HepG2 (cell line): ENCODE measurements around the gene GDAP2. TPM values are rescaled to one million over a fixed set of nuclear protein-coding genes. Genes with fewer than 3 reads are reported as not detected.

Experiments
- AHDC1 ChIP-seq: sonication (generic); formaldehyde crosslinking; IDR thresholded peaks from 2 replicates; pipeline ENCODE4 v1.5.1; 2020; ENCODE audit warnings: mild to moderate bottlenecking, missing genetic modification reagents, borderline replicate concordance
- GABPA ChIP-seq, 2 experiments: IDR thresholded peaks; 2 replicates each; pipeline ENCODE4 v1.6.1; 2011 to 2016; ENCODE audit warnings: low read depth in 2 of 2, low read length in 1 of 2, missing biosample characterization in 1 of 2, missing genetic modification characterization in 1 of 2
- HNF4A ChIP-seq: sonication (generic); formaldehyde crosslinking; IDR thresholded peaks from 2 replicates; pipeline ENCODE4 v1.4.0; 2020; ENCODE audit warnings: missing genetic modification reagents
- PCBP1 ChIP-seq: fragments of 200-400 bp; formaldehyde crosslinking; IDR thresholded peaks from 2 replicates; pipeline ENCODE4 v1.6.1; 2017; ENCODE audit warnings: mild to moderate bottlenecking, low read depth, low read length, borderline replicate concordance
- POLR2A ChIP-seq, 2 experiments: IDR thresholded peaks; 2 replicates each; pipeline ENCODE4 v1.6.1; 2011; ENCODE audit warnings: low read depth in 2 of 2, low read length in 2 of 2, mild to moderate bottlenecking in 1 of 2, moderate library complexity in 1 of 2; ENCODE audit not compliant: insufficient read depth in 1 of 2
- RERE ChIP-seq: IDR thresholded peaks from 2 replicates; pipeline ENCODE4 v1.6.1; 2016; ENCODE audit warnings: low read depth, missing genetic modification reagents, missing compliant biosample characterization
- ZBTB7B ChIP-seq: sonication (generic); formaldehyde crosslinking; IDR thresholded peaks from 2 replicates; pipeline ENCODE4 v1.4.0; 2020; ENCODE audit warnings: missing genetic modification reagents
- ZFP41 ChIP-seq: sonication (generic); formaldehyde crosslinking; IDR thresholded peaks from 2 replicates; pipeline ENCODE4 v1.4.0; 2020; ENCODE audit warnings: mild to moderate bottlenecking, missing genetic modification reagents, borderline replicate concordance
- ZNF20 ChIP-seq: sonication (generic); formaldehyde crosslinking; IDR thresholded peaks from 2 replicates; pipeline ENCODE4 v1.4.0; 2020; ENCODE audit warnings: mild to moderate bottlenecking, moderate library complexity, missing genetic modification reagents
- ZNF331 ChIP-seq: sonication (generic); formaldehyde crosslinking; IDR thresholded peaks from 2 replicates; pipeline ENCODE4 v1.4.0; 2020; ENCODE audit warnings: missing genetic modification reagents
- ZNF33B ChIP-seq: sonication (generic); formaldehyde crosslinking; IDR thresholded peaks from 2 replicates; pipeline ENCODE4 v1.5.1; 2020; ENCODE audit warnings: mild to moderate bottlenecking, missing genetic modification reagents
- ZNF720 ChIP-seq: sonication (generic); formaldehyde crosslinking; IDR thresholded peaks from 2 replicates; pipeline ENCODE4 v1.4.0; 2020; ENCODE audit warnings: missing genetic modification reagents
- polyA plus RNA-seq, 8 experiments: library from polyadenylated mRNA; depleted of rRNA in 3 of 8; stranded (reverse) in 7 of 8; unstranded in 1 of 8; fragments of >200 nt; fragmentation: Illumina TruSeq in 4 of 8; extraction: Trizol in 4 of 8; gene quantifications; 2 replicates each; pipeline versions ENCODE4 v1.2.1 to v1.2.3, GENCODE V29; 2011 to 2016; ENCODE audit warnings: low read depth in 4 of 8, missing spikeins in 1 of 8, mixed read lengths in 1 of 8; ENCODE audit not compliant: insufficient read depth in 1 of 8
- total RNA-seq, 5 experiments: library from RNA; depleted of rRNA; stranded (reverse); fragments of >200 nt; fragmentation: Illumina TruSeq; extraction: Trizol; gene quantifications; 2 replicates each; pipeline ENCODE4 v1.2.3, GENCODE V29; 2016; ENCODE audit warnings: low read depth in 1 of 5

Gene GDAP2
- total and polyA plus RNA-seq, 2 of the 13 experiments (the other 11 are each of a cell fraction or from before 2014, with no cell fraction given), result 11.4 to 23.2 TPM

GRCh38 chr1:117928881-117929342 is 509 bp downstream of the GDAP2 start (continued):
- peak; percentile 58; the same call in 1 of the 2 replicates for TF ChIP-seq GABPA (IDR thresholded peaks at IDR 0.05; ENCODE audit: low read depth, low read length)
- peak; percentile 71; the same call in 1 of the 2 replicates for TF ChIP-seq GABPA (CRISPR knock-in tag; IDR thresholded peaks at IDR 0.05; ENCODE audit: low read depth)
- TF ChIP-seq ZBTB7B, result no peak
- TF ChIP-seq ZFP41 (CRISPR knock-in tag), result no peak; the same call in 1 of the 2 replicates
- TF ChIP-seq RERE (CRISPR knock-in tag), result no peak
- peak in 1 of 2 experiments; percentile 53; a peak in 1 of 4 replicates for TF ChIP-seq POLR2A (IDR thresholded peaks at IDR 0.05; ENCODE audit: insufficient read depth in 1 of 2, low read depth in 2 of 2, low read length in 2 of 2)
- TF ChIP-seq ZNF33B (CRISPR knock-in tag), result no peak
- TF ChIP-seq AHDC1 (CRISPR knock-in tag), result no peak
- peak; percentile 14; the same call in 1 of the 2 replicates for TF ChIP-seq HNF4A
- 0 out of 2 replicates have a peak, but pooled peaks have one; percentile 6 for TF ChIP-seq PCBP1
- 0 out of 2 replicates have a peak, but pooled peaks have one; percentile 16 for TF ChIP-seq ZNF20 (CRISPR knock-in tag)
- 0 out of 2 replicates have a peak, but pooled peaks have one; percentile 9 for TF ChIP-seq ZNF331
- no peak for TF ChIP-seq ZNF720 (CRISPR knock-in tag)
